ENCODE data around the gene GPC1.
"Not testable (repeated sequence)": the region's sequence is repeated elsewhere in the genome, so short reads cannot be mapped to it uniquely, and the experiment has no call there.

Gene GPC1

DNA sequence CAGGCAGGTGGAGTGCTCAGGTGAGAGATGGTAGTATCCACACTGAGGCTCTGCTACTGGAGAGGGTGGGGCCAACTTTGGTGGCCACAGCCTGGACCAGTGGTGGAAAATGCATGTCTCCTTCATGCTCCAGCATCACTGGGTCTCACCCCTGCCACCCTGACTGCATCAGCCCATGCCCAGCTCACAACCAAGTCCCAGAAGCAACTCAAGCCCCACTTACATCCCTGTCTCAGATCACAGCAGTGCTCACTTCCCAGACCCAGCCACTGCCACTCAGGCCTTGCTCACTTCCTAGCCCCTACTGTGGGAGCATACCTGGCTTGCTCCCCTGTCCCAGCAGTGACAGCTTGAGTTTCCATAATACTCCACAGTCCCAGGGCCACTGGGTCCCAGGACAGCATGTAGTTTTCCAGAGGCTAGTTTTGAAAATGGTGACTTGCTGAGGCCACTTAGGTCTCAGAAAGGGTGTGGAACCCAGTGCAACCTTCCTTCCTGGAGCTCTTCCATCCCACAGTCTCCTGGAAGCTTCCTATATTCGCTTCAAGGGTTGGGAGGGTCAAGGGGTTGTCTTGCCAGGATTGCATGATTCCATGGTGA, 58.8 kb downstream of the GPC1 start:
- DNase-seq (ENCODE audit: low read depth in 1 of 2, low spot score in 1 of 2), result no peak

DNA sequence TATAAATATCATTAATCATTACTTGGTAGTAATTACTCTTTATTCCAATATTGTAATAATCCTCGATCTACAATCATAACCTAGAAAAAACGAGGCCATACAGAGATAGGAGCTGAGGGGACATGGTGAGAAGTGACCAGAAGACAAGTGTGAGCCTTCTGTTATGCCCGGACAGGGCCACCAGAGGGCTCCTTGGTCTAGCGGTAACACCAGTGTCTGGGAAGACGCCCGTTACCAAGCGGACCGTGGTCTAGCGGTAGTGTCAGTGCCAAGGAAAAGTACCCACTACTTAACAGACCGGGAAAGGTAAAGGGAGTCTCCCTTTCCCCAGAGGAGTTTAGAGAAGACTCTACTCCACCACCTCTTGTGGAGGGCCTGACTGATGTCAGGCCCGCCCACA, 59.5 kb downstream of the GPC1 start:
- not testable (repeated sequence) for DNase-seq (ENCODE audit: low read depth in 1 of 2, low spot score in 1 of 2)

DNA sequence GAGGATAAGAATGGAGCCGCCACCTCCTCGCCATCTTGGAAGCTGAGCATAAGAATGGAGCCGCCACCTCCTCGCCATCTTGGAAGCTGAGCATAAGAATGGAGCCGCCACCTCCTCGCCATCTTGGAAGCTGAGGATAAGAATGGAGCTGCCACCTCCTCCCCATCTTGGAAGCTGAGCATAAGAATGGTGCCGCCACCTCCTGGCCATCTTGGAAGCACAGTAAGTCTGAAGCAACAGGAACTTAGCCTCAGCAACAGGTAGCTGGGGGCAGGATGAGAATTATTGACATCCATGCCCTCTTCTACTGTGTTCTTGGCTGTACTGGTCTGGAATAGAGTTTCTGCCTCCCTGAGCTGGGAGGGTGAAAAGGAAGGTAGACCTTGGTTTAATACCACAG, 61.6 kb downstream of the GPC1 start:
- DNase-seq (ENCODE audit: low read depth in 1 of 2, low spot score in 1 of 2), result not testable (repeated sequence)

DNA sequence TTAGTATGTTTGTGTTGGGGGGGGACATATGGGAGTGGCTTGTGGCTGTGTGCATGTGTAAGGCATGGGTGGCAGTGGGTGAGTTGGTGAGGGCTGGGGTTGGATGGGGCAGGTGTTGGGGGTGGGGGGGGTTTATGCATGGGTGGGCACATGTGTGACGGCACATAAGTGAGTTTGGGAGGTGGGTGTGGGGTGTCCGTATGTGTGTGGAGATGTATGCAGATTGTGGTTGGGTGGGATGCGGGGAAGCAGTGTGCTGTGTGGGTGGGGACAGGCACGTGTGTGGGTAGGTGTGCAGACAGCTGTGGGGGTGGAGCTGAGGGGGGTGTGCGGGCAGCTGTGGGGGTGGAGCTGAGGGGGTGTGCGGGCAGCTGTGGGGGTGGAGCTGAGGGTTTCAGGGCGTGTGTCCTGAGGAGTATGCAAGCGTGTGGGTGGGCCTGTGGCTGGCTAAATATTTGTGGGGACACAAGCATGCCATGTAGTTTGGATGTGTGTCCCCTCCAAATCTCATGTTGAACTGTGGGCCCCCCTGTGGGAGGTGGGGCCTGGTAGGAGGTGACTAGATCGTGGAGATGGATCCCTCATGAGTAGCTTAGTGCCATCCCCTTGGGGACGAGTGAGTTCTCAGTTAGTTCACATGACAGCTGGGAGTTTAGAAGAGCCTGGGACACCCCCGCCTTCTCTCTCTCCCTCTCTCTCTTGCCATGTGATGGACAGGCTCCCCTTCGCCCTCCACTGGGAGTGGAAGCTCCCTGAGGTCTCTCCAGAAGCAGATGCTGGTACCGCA, 62.9 kb downstream of the GPC1 start:
- DNase-seq (ENCODE audit: low read depth in 1 of 2, low spot score in 1 of 2), result no peak

DNA sequence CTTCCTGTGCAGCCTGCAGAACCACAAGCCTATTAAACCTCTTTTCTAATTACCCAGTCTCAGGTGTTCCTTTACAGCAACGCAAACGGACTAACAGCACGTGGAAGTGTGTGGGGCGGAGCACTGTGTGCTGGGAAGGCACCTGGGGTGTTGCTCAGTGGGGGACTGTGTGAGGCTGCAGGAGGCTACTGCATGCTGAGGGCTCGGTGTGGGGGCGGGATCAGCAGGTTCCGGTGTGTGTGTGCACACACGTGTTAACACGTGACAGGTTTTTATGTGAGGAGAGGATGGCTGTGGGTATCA, 63.4 kb downstream of the GPC1 start:
- no peak for DNase-seq (ENCODE audit: low read depth in 1 of 2, low spot score in 1 of 2)

DNA sequence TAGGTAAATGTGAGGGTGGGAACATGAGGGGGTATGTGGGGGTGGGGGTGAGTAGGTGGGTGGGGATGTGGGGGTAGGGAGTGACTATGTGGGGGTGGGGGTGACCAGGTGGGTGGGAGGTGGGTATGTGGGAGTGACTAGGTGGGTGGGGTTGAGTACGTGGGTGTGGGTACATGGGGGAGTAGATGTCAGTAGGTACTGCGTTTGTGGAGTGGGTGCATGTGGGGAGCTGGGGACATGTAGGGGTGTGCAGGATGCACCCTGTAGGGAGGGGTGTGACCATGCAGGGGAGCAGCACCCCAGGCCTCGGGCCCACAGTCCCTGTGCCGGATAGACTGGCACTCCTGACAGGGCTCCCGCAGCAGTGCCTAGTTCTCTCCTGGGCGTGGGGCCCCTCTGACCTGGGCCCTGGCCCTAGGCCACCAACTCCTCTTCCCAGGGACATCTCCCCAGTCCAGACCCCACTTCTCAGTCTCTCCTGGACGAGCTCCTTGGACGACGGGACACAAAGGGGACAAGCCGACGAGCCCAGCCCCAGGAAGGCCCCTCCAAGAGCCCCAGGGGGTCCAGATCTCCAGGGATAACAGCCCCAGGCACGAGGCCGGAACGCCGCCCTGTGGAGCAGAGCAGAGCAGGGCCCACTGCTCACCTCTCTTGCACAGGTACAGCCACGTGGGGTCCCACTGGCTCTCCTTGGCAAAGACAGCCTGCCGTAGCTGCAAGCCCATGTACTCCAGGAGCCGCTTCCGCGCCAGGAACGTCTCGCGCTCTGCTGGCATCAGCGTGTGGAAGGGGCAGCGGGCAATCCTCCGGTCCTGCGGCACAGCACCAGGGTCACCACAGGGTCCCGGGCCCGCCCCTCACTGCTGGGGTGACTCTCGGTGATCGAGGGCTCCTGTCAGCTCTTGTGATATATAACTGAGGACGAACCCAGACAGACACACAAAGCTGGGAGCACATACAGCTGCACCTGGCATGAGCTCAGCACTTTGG, 64.1 kb downstream of the GPC1 start:
- DNase-seq (ENCODE audit: low read depth in 1 of 2, low spot score in 1 of 2), result no peak

DNA sequence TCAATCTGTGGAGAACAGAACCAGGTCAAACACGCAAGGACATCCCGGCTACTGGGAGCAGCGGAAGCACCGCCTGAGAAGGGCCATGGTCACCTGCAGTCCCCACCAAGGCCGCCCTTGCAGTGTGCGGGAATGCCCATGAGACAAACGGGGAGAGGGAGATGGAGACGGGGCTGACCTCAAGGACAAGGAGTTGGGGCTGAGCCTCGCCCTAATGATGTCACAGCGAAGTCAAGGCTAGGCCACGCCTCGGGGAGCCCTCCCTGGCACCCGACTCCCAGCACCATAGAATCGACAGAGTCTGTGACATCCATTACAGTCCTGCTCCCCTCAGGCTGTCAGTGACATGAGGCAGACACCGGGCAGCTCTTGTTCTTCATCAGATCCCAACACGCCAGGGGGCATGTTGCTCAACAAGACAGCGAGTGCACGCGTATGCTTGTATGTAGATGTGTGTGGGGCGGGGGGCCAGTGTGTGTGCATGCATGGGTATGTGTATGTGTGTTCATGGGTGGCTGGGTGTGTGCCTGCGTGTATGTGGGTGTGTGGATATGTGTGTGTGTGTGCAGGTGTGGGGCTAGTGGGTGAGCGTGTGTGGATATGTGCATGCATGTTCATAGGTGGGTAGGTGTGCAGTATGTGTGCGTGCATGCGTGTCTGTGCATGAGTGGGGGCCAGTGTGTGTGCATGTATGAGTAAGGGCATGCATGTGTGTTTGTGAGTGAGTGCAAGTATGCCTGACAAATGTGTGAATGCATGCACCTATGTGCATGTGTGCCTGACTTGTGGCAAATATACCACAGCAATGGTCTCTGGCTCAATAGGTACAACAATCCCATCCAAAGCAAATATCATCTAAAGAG, 65.3 kb downstream of the GPC1 start:
- no peak for DNase-seq (ENCODE audit: low read depth in 1 of 2, low spot score in 1 of 2)

DNA sequence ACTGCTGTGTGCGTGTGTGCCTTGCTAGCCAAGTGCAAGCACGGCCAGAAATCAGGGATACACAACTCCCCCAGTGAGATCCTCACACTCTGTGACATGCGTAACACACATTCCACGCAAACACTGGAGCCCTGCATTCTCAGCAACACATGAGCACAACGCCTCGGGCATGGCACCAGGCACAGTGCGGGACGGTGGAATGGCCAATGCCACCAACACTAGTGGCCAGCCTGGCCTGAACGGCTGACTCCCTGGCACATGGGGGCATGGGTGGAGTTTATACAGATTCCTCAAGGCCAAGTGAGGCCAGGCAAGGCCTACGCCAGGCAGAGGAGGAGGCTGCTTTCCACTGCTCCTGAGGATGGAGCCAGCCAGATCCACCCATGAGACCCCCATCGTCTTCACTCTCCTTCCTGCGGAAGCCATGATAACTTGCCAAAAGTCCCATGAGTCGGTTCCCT, 66.1 kb downstream of the GPC1 start:
- no peak for DNase-seq (ENCODE audit: low read depth in 1 of 2, low spot score in 1 of 2)

DNA sequence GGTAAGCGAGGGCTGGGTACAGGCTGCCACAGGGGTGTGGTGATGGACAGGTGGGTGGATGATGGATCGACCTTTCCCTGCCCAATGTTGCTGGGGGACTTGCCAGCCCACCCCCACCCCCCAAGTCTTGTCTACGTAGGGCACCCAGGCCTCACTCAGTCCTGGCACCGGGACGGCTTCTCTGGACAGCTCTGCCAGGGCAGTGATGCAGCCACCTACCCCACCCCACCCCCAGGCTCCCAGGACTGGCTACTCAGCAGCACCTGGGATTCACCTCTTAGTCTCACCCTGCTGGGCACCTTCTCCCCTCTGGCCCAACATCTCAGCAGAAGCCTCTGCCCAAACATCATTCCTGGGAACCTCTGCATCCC, 66.6 kb downstream of the GPC1 start:
- no peak for DNase-seq (ENCODE audit: low read depth in 1 of 2, low spot score in 1 of 2)

DNA sequence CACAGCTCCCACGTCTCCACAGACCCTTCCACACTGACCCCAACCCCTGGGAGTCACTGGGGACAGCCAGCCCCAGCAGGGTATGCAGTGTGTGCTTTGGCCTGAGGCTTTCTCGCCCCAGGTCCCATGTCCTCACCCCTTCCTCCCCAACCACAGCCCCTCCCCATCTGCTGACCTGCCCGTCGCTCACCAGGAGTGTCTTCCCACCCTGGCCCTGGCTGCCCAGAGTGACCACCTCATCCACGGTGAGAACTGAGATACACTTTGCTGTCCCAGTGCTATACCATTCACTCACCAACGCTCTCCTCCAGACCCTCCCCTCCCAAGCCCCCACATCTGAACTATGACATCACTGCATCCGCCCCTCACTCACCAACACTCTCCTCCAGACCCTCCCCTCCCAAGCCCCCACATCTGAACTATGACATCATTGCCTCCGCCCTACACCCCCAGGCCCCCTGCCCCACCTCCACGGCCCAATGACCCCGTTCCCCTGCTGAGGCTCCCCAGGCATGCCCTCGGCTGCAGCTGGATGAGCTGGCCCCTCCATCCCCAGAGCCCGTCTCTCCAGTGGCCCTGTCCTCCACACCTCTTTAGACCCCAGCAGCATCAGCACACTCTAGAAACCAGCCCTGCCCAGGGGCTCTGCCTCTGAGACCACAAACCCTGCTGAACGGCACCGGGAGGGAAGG, 67.1 kb downstream of the GPC1 start:
- DNase-seq (ENCODE audit: low read depth in 1 of 2, low spot score in 1 of 2), result no peak

DNA sequence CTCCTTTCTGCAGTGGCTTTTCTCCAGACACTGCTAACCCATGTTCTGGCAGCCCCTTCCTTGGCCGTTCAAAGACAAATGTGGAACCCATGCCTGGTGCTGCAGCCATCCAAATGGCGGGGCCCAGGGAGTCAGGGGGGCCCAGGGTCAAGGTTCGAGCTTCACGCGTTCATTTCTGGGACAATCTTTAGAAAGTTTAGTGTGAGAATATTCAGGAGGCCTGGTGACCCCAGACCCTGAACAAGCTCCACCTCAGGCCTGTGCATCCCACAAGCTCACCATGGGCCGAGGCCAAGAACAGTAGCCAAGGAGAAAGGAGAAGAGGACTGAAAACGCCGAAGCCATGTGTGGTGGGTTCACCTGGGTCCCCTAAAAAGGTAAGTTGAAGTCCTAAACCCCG, 67.9 kb downstream of the GPC1 start:
- no peak for DNase-seq (ENCODE audit: low read depth in 1 of 2, low spot score in 1 of 2)

DNA sequence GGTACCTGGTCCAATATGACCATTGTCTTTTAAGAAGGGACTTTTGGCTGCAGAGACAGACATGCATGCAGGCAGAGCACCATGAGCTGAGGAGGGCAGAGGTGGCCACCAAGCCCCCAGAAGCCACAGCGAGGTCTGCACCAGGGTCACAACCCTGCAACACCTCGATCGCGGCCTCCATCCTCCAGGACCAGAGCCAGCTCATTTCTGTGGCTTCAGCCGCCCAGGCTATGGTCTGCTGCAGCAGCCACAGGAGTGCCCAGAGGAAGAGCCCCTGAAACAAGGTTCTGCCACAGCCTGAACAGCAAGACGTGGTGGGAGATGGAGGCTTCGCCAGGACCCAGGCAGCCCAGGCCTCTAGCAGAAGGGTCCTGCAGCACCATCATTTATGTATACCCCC, 68.4 kb downstream of the GPC1 start:
- DNase-seq (ENCODE audit: low read depth in 1 of 2, low spot score in 1 of 2), result no peak

DNA sequence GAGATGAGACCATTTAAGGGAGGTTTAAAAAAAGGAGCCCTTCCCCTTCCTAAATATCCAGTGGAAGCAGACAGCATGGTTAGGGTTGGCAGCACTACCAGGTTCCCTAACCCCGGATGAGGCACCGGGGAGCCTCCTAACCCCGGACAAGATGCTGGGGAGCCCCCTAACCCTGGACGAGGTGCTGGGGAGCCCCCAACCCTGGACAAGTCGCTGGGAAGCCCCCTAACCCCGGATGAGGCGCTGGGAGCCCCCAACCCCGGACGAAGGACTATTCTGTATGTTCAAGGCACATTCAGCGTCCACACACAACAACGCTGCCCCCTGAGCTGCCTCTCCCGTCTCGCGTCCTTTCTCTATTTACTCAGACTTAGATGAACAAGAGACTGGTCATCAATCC, 70.4 kb downstream of the GPC1 start:
- no peak for DNase-seq (ENCODE audit: low read depth in 1 of 2, low spot score in 1 of 2)

DNA sequence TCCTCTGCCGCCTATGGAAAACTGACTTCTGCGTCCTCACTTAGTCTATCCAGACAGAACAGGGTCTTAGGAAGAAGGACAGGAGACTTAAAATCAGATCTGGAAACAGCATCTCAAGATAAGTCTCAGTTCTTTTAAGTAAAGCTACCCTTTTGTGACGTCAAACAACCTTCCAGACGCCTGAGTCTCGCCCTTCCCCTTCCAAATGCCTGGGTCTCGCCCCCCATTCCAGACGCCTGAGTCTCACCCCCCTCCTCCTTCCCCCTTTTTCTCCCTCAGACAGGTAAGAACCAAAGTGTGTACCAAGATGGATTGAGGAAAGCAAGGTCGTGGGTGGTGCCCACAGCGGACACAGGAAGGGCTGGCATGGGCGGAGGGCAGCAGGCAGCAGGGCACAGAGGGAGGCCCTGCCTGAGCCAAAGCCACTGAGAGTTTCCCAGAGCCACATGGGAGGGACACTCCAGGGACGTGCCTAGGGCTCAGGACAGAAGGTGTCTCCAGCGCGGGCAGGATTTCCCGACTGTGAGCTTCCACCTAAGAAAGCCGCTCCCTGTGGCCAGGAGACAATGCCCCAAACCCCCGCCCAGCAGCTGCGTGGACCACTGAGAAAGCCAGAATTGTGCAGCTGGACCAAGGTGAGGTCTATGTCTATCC, 71.1 kb downstream of the GPC1 start:
- no peak for DNase-seq (ENCODE audit: low read depth in 1 of 2, low spot score in 1 of 2)

DNA sequence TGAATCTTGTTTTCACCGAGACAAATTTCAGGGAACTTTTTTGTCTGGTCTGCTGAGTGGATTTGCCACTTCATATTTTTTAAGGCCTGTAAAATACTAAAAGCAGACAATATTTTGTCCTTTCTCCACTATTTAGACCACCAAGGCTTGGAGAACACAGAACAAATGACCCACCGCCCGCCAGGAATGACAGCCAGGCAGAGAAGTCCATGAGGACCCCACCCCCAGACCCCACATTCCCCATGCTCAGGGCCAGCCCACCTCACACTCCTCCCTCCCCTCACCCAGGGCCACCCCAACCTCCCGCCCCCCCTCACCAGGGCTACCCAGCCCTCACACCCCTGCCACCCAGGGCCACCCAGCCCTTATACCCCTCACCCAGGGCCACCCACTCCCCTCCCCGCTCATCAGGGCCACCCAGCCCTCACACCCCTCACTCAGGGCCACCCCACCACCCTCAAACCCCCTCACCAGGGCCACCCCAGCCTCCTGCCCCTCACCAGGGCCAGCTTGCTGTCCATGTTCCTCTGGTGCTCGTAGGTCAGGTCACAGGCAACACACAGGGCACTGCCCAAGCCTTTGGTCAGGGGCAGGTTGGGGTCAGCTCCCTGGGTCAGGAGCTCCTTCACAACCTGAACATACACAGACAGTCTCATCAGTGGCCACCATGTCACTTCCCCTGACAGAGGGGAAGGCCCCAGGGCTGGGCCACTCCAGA, 71.8 kb downstream of the GPC1 start:
- no peak for DNase-seq (ENCODE audit: low read depth in 1 of 2, low spot score in 1 of 2)

DNA sequence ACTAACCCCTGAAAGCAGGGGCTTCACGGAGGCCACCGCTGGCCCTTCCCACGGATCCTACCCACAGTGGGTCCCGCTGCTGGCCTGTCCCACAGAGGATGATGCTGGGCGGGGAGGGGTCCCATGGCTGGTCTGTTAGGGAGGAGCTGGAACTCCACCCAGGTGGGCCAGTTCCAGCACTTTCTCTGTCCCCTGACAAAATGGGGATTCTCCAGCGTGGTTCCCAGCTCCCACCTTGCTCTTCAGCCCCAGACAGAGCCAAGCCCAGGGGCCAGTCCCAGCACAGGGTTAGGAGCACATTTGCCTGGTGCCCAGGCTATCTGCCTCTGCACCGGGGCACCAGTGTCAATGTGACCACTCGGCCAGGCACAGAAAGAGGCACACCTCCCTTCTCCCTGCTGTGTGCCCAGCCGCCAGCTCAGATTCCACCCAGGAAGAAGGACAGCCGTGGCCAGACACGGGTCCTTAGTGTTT, 72.4 kb downstream of the GPC1 start:
- no peak for DNase-seq (ENCODE audit: low read depth in 1 of 2, low spot score in 1 of 2)

DNA sequence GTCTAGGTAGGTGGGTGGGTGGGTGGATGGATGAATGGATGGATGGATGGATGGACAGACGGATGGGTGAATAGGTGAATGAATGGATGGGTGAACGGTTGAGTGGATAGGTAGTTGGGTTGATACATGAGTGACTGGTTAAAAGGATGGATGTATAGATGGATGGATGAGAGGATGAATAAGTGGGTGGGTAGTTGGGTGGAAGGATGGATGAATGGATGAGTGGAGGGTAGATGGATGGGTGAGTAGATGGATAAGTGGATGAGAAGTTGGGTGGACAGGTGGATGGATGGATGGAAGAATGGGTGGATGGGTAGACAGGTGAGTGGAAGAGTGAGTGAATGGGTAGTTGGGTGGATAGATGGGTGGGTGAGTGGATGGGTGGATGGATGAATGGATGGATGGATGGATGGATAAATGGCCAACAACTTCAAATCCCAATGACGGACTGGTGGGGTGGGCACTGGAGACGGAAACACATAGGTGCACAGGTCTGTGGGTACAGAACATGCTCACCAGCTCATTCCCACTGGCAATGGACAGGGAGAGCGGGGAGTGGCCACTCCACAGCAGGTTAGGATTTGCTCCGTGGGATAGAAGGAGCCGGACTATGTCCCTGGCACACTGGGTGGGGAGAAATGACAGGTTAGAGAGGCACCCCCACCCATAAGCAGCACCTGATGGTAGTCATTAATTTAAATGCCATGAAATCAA, 73.5 kb downstream of the GPC1 start:
- no peak for DNase-seq (ENCODE audit: low read depth in 1 of 2, low spot score in 1 of 2)

DNA sequence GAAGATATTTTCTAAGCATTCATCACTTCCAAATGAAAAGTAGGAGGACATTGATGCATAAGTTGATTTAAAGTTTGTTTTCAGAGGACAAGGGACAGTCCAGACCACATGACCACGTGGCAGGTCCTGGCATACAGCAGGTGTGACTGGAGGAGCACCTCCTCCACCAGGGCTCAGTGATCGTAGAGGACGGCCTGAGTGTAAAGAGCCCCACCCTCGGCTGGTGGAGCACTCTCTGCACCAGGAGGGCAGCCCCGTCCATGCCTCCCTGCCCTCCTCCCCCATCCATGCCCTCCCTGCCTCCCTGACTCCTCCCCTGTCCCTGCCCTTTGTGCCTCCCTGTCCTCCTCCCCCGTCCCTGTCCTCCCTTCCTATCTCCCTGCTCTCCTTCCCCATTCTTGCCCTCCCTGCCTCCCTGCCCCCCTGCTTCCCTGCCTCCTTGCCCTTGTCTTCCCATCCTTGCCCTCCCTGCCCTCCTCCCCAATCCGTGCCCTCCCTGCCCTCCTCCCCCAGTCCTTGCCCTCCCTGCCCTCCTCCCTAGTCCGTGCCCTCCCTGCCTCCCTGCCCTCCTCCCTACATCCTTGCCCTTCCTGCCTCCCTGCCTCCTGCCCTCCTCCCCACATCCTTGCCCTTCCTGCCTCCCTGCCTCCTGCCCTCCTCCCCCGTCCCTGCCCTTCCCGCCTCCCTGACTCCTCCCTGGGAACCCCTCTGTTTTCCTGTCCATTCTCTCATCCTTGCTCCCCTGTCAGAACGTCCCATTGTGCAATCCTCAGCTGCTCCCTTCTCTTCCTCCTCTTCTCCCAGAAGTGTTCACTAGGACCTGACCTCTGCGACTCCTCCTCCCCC, 74.4 kb downstream of the GPC1 start:
- no peak for DNase-seq (ENCODE audit: low read depth in 1 of 2, low spot score in 1 of 2)
